H1 (cell line): ENCODE results near the gene RPP30. TPM values are rescaled to one million over a fixed set of nuclear protein-coding genes. Genes with fewer than 3 reads are reported as not detected.

Source experiments
- CTCF ChIA-PET: fragments of 300-600 bp; sonication (Branson Sonifier 250); formaldehyde crosslinking; loops from one replicate; lab custom pipeline; 2021; ENCODE audit not compliant: partially characterized antibody; lab: Charles Lee
- POLR2A ChIA-PET: fragments of 300-600 bp; sonication (Branson Sonifier 250); formaldehyde crosslinking; loops from one replicate; lab custom pipeline; 2021; ENCODE audit warnings: inconsistent platforms; ENCODE audit not compliant: partially characterized antibody; lab: Charles Lee
- DNase-seq, 2 experiments: peaks; one replicate each; pipeline versions ENCODE4 v3.0.0 to v3.0.0-alpha.2; 2010 to 2022; ENCODE audit warnings: low spot score in 2 of 2, low read depth in 1 of 2, mixed read lengths in 1 of 2
- FAIRE-seq: peaks from 2 replicates; lab custom pipeline; 2011; peaks lifted over from hg19 to GRCh38; lab: Jason Lieb, UNC
- H2AFZ ChIP-seq: 2 replicates; pipeline ENCODE4 v1.8.1; 2012; ENCODE audit warnings: low read length, inconsistent platforms
- H2AK5ac ChIP-seq: 2 replicates; pipeline ENCODE4 v1.6.1; 2013; ENCODE audit warnings: low read depth, low read length
- H2BK120ac ChIP-seq: replicated peaks from 2 replicates; pipeline ENCODE3; 2013; ENCODE audit warnings: low read depth, low read length, inconsistent platforms
- H2BK12ac ChIP-seq: 2 replicates; pipeline ENCODE4 v1.6.1; 2013; ENCODE audit warnings: low read depth, low read length
- H2BK15ac ChIP-seq: 2 replicates; pipeline ENCODE4 v1.6.1; 2013; ENCODE audit warnings: low read length
- H2BK20ac ChIP-seq: 2 replicates; pipeline ENCODE4 v1.6.1; 2013; ENCODE audit warnings: low read length
- H2BK5ac ChIP-seq: 2 replicates; pipeline ENCODE4 v1.6.1; 2013; ENCODE audit warnings: low read depth, low read length
- H3K14ac ChIP-seq: 2 replicates; pipeline ENCODE4 v1.6.1; 2013; ENCODE audit warnings: inconsistent platforms; ENCODE audit not compliant: insufficient read length
- H3K18ac ChIP-seq: 2 replicates; pipeline ENCODE4 v1.6.1; 2013; ENCODE audit warnings: low read length; ENCODE audit errors: extremely low read depth
- H3K23ac ChIP-seq: 2 replicates; pipeline ENCODE4 v1.6.1; 2013; ENCODE audit warnings: inconsistent platforms; ENCODE audit not compliant: insufficient read length
- H3K23me2 ChIP-seq: 2 replicates; pipeline ENCODE4 v1.6.1; 2013; ENCODE audit warnings: low read depth, low read length
- H3K27ac ChIP-seq: 2 replicates; pipeline ENCODE4 v1.6.1; 2011; ENCODE audit warnings: low read depth, low read length, inconsistent platforms
- H3K27me3 ChIP-seq, 4 experiments: replicated peaks in 1 of 4; 1 replicate in 1 of 4; 2 replicates in 3 of 4; pipeline versions ENCODE4 v1.6.1 to v1.8.1; 2011 to 2013; ENCODE audit warnings: low read length in 3 of 4, mild to moderate bottlenecking in 3 of 4, inconsistent platforms in 2 of 4, mixed read lengths in 2 of 4, moderate library complexity in 1 of 4; ENCODE audit not compliant: control insufficient read depth in 3 of 4, insufficient read depth in 3 of 4; ENCODE audit errors: extremely low read depth in 1 of 4
- H3K36me3 ChIP-seq, 4 experiments: 2 replicates each; pipeline versions ENCODE4 v1.6.1 to v1.8.1; 2011 to 2013; ENCODE audit warnings: mild to moderate bottlenecking in 4 of 4, low read length in 3 of 4, moderate library complexity in 2 of 4, control low read depth in 1 of 4, inconsistent platforms in 1 of 4; ENCODE audit not compliant: insufficient read depth in 4 of 4, control insufficient read depth in 2 of 4
- H3K4ac ChIP-seq: replicated peaks from 2 replicates; pipeline ENCODE3; 2013; ENCODE audit warnings: low read length, low read depth, mixed read lengths, inconsistent platforms; ENCODE audit not compliant: insufficient read length
- H3K4me1 ChIP-seq, 4 experiments: replicated peaks in 1 of 4; 1 replicate in 1 of 4; 2 replicates in 3 of 4; pipeline versions ENCODE4 v1.6.1 to v1.8.1; 2011 to 2013; ENCODE audit warnings: low read length in 3 of 4, inconsistent platforms in 2 of 4, mixed read lengths in 1 of 4; ENCODE audit not compliant: insufficient read depth in 4 of 4, control insufficient read depth in 3 of 4
- H3K4me2 ChIP-seq, 2 experiments: 2 replicates each; pipeline versions ENCODE4 v1.6.1 to v1.8.1; 2011 to 2013; ENCODE audit warnings: low read depth in 2 of 2, low read length in 2 of 2, control low read depth in 1 of 2, inconsistent platforms in 1 of 2, mild to moderate bottlenecking in 1 of 2; ENCODE audit not compliant: insufficient read depth in 1 of 2
- H3K4me3 ChIP-seq, 4 experiments: fragments of 200-600, 300-600 bp in 1 of 4; sonication (generic), shearing (Covaris generic), sonication (Bioruptor Twin) in 1 of 4; 2 replicates each; pipeline versions ENCODE4 v1.5.1 to v1.8.1; 2011 to 2016; ENCODE audit warnings: low read length in 4 of 4, low read depth in 3 of 4, control low read depth in 2 of 4, inconsistent platforms in 2 of 4, mild to moderate bottlenecking in 2 of 4, mixed read lengths in 1 of 4, moderate library complexity in 1 of 4; ENCODE audit not compliant: insufficient read depth in 2 of 4; ENCODE audit errors: extremely low read depth in 1 of 4
- H3K56ac ChIP-seq: replicated peaks from 2 replicates; pipeline ENCODE3; 2013; ENCODE audit warnings: low read depth, mild to moderate bottlenecking, mixed read lengths, low read length, inconsistent platforms; ENCODE audit not compliant: insufficient read length
- H3K79me1 ChIP-seq: 2 replicates; pipeline ENCODE4 v1.6.1; 2013; ENCODE audit warnings: low read depth, low read length, control low read depth
- H3K79me2 ChIP-seq, 2 experiments: 2 replicates each; pipeline versions ENCODE4 v1.6.1 to v1.8.1; 2012 to 2013; ENCODE audit warnings: low read length in 2 of 2, mild to moderate bottlenecking in 2 of 2, inconsistent platforms in 1 of 2; ENCODE audit not compliant: insufficient read depth in 2 of 2, control insufficient read depth in 1 of 2
- H3K9ac ChIP-seq, 4 experiments: replicated peaks in 1 of 4; 1 replicate in 1 of 4; 2 replicates in 3 of 4; pipeline versions ENCODE4 v1.6.1 to v1.8.1; 2011 to 2013; ENCODE audit warnings: low read depth in 3 of 4, low read length in 3 of 4, control low read depth in 2 of 4, mild to moderate bottlenecking in 2 of 4, moderate library complexity in 2 of 4, inconsistent platforms in 1 of 4; ENCODE audit errors: extremely low read depth in 1 of 4
- H3K9me3 ChIP-seq, 2 experiments: 2 replicates each; pipeline versions ENCODE4 v1.6.1 to v1.8.1; 2012 to 2013; ENCODE audit warnings: mild to moderate bottlenecking in 2 of 2, moderate library complexity in 2 of 2, control low read depth in 1 of 2, inconsistent platforms in 1 of 2, low read depth in 1 of 2, low read length in 1 of 2, mixed read lengths in 1 of 2; ENCODE audit not compliant: insufficient read depth in 2 of 2
- H4K20me1 ChIP-seq, 2 experiments: replicated peaks in 1 of 2; 2 replicates each; pipeline versions ENCODE3 to v1.8.1; 2011 to 2013; ENCODE audit warnings: inconsistent platforms in 2 of 2, low read length in 2 of 2, mild to moderate bottlenecking in 1 of 2; ENCODE audit not compliant: insufficient read depth in 2 of 2, control insufficient read depth in 1 of 2
- H4K5ac ChIP-seq: 2 replicates; pipeline ENCODE4 v1.6.1; 2013; ENCODE audit warnings: low read length, low read depth, mixed read lengths, inconsistent platforms; ENCODE audit not compliant: insufficient read length
- H4K8ac ChIP-seq: 2 replicates; pipeline ENCODE4 v1.8.0; 2013; ENCODE audit warnings: mild to moderate bottlenecking, moderate library complexity, low read length, inconsistent platforms; ENCODE audit not compliant: insufficient read depth; ENCODE audit errors: extremely low read depth
- H4K91ac ChIP-seq: replicated peaks from 2 replicates; pipeline ENCODE3; 2013; ENCODE audit warnings: low read length, mixed read lengths, inconsistent platforms; ENCODE audit not compliant: insufficient read length
- BCL11A ChIP-seq, 2 experiments: IDR thresholded peaks; one replicate each; pipeline ENCODE4 v1.6.1; 2011; ENCODE audit warnings: low read depth in 2 of 2, low read length in 2 of 2, mild to moderate bottlenecking in 2 of 2
- HDAC2 ChIP-seq, 2 experiments: fragments of 300-600 bp in 1 of 2; sonication (generic) in 1 of 2; IDR thresholded peaks; 2 replicates each; pipeline ENCODE4 v1.6.1; 2011 to 2012; ENCODE audit warnings: low read depth in 2 of 2, low read length in 2 of 2, mild to moderate bottlenecking in 2 of 2, moderate library complexity in 2 of 2, borderline replicate concordance in 1 of 2, inconsistent platforms in 1 of 2
- JUND ChIP-seq: IDR thresholded peaks from 2 replicates; pipeline ENCODE4 v1.6.1; 2011; ENCODE audit warnings: mild to moderate bottlenecking, improper control_type of control experiment, low read length
- KDM1A ChIP-seq: fragments of 200-600, 300-600 bp; sonication (generic); IDR thresholded peaks from 2 replicates; pipeline ENCODE4 v1.7.1; 2016; ENCODE audit warnings: mild to moderate bottlenecking, low read length, borderline replicate concordance
- POLR2AphosphoS5 ChIP-seq: IDR thresholded peaks from 2 replicates; pipeline ENCODE4 v1.6.1; 2011; ENCODE audit warnings: low read depth, low read length
- RFX5 ChIP-seq: IDR thresholded peaks from 2 replicates; pipeline ENCODE4 v1.6.1; 2011; ENCODE audit warnings: low read depth, low read length, improper control_type of control experiment, borderline replicate concordance
- SIN3A ChIP-seq, 2 experiments: IDR thresholded peaks in 1 of 2; conservative IDR thresholded peaks in 1 of 2; 2 replicates each; pipeline ENCODE4 v1.6.1; 2011 to 2012; ENCODE audit warnings: low read length in 2 of 2, improper control_type of control experiment in 1 of 2, low read depth in 1 of 2, mild to moderate bottlenecking in 1 of 2
- WGBS, 2 experiments: shearing (Covaris generic) in 1 of 2; methylation state at CpG; one replicate each; pipeline versions ENCODE4 v1.1.6 to v1.1.7; 2013 to 2015; ENCODE audit warnings: low lambda C conversion rate in 2 of 2, mixed read lengths in 2 of 2, inconsistent platforms in 1 of 2, low coverage in 1 of 2, missing lambda C conversion rate in 1 of 2; ENCODE audit not compliant: insufficient replicate concordance in 2 of 2, insufficient coverage in 1 of 2, insufficient read length in 1 of 2; ENCODE audit errors: extremely low coverage in 1 of 2, missing lambda C conversion rate in 1 of 2; 5-methylcytosine and 5-hydroxymethylcytosine counted together
- polyA plus RNA-seq, 7 experiments: library from polyadenylated mRNA; depleted of rRNA in 3 of 7; stranded (reverse) in 5 of 7; unstranded in 2 of 7; fragments of >200 nt in 5 of 7; fragments of 200-250 nt in 2 of 7; gene quantifications; 1 replicate in 5 of 7; 2 replicates in 1 of 7; 4 replicates in 1 of 7; pipeline versions ENCODE4 v1.2.1 to v1.2.3, GENCODE V29; 2011 to 2013; ENCODE audit warnings: missing spikeins in 2 of 7, mixed read lengths in 2 of 7
- total RNA-seq: library from RNA; stranded (reverse); fragmentation: NEBNext Ultra II Directional; extraction: Animal tissue kit (Norgen Biotek cat#: 25700); gene quantifications from 2 replicates; pipeline ENCODE4 v1.2.1, GENCODE V29; 2021
- TF ChIP-seq, protein P1 (sequence below): IDR thresholded peaks from 2 replicates; pipeline ENCODE4 v1.6.1; 2012; ENCODE audit warnings: inconsistent platforms

The RPP30 gene
- total and polyA plus RNA-seq, 2 of the 8 experiments (the other 6 are each of a cell fraction or from before 2014, with no cell fraction given), result 38.9 to 79.7 TPM

DNA sequence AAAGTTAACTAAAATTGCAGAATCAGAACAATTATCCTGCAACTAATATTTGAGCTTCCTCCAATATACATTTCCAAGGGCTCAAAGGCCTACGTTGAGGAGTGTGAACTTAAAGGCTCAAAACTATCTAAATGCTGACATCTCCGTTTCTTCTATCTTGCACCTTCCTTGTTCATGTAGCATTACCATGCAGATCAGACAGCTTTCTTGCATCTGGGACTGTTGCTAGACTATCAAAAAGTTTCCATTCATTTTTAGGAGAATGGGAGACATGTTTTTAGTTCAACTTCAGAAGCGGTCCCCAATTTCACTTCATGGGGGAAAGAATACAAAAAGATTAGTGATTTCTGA is 46.2 kb downstream of the RPP30 start:
- peaks cover 81 to 98% (median 95%) of the 10 kb centered on the region in 4 experiments for H3K27me3 ChIP-seq

More for the DNA sequence above, 46.2 kb downstream of the RPP30 start:
- Histone ChIP-seq H2AK5ac (no peak overlapping the region), H2BK5ac (no peak overlapping the region), H3K9me3 (no peaks in the 10 kb centered on the region), H3K23me2 (no peaks in the 10 kb centered on the region; the same call in 1 of the 2 replicates), H3K23ac (no peak overlapping the region), H3K4me2 (no peak overlapping the region), H3K18ac (no peak overlapping the region), H3K4me3 (no peak overlapping the region), H3K79me2 (no peaks in the 10 kb centered on the region), H4K20me1 (peaks cover 5 to 6% of the 10 kb centered on the region in 2 experiments), H2BK20ac (no peak overlapping the region), H2BK120ac (no peak overlapping the region), H3K36me3 (no peaks in the 10 kb centered on the region), H3K56ac (no peak overlapping the region), H3K4ac (no peak overlapping the region), H4K8ac (no peak overlapping the region), H3K14ac (no peak overlapping the region), H2AFZ (no peak overlapping the region), H2BK12ac (no peak overlapping the region), H3K9ac (no peak overlapping the region), H4K91ac (no peak overlapping the region), H3K4me1 (no peaks in the 10 kb centered on the region; a peak in 1 of 7 replicates), H4K5ac (no peak overlapping the region), H3K27ac (no peak overlapping the region), H3K79me1 (no peaks in the 10 kb centered on the region), H2BK15ac (no peak overlapping the region)
- WGBS, 2 experiments, result 79% methylated on average over 3 of the region's 3 CpGs; no CpG with 5 or more reads in 1 of the 2 experiments
- ChIA-PET POLR2A (no interaction called here), CTCF (interaction anchor here (0.5 to 4.2 kb wide), 10 partner anchors 9 to 381 kb away, joined by 3 to 13 read pairs (median 5); no protein-coding TSS in a partner anchor)
- TF ChIP-seq POLR2AphosphoS5 (no peak), SIN3A (conservative IDR thresholded peaks at IDR 0.05 in 1 of 2, IDR thresholded peaks at IDR 0.05 in 1 of 2; ENCODE audit: low read depth in 1 of 2, low read length in 2 of 2) (no peak), RFX5 (no peak), HDAC2 (IDR thresholded peaks at IDR 0.05; ENCODE audit: borderline replicate concordance in 1 of 2, low read depth in 2 of 2, low read length in 2 of 2) (no peak), JUND (no peak), BCL11A (IDR thresholded peaks at IDR 0.05; ENCODE audit: low read depth in 2 of 2, low read length in 2 of 2) (no peak), KDM1A (no peak)
- TF ChIP-seq, protein P1, sequence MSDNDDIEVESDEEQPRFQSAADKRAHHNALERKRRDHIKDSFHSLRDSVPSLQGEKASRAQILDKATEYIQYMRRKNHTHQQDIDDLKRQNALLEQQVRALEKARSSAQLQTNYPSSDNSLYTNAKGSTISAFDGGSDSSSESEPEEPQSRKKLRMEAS, result no peak
- FAIRE-seq (no peak), DNase-seq (no peak)
